GM21529 (cell line): Measurements from ENCODE around the gene HMGN2.

Experiments used
- ATAC-seq: cut with Tn5 transposase; IDR thresholded peaks from one replicate; pipeline ENCODE4 v1.9.1; 2021; ENCODE audit not compliant: unreplicated experiment

The HMGN2 gene

GRCh38 chr1:26472320-26472900 is at the start of gene HMGN2:
TSS of gene HMGN2 (plus strand) at chr1:26472440. CDS start at chr1:26472613, 173 bp downstream.
- peak; percentile 45 for ATAC-seq

DNA sequence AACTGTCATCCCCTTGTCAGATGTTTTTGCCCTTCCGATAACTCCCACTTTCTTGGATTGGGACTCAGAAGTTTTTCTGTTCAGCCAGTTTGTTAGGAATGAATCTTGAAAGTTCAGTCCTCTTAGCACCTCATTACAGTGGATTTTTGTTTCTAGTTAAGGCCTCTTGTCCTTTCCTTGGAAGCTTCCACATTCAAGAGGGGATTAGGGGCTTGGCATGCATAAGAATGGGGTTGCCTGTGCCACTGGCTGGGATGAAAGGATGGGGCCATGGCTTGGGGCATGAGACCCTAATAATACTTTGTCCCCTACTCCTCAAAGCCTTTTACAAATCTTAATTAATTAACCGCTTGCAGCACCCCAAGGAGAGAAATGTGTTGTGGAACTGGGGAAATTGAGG is 42.5 kb upstream of the HMGN2 start:
- ATAC-seq = no peak

GRCh38 chr1:26431979-26432695 is 40.1 kb upstream of the HMGN2 start, which contains the start of gene DHDDS:
TSS of gene DHDDS (plus strand) at chr1:26432321. CDS start at chr1:26432946, 625 bp downstream.
- peak; percentile 93 for ATAC-seq

DNA sequence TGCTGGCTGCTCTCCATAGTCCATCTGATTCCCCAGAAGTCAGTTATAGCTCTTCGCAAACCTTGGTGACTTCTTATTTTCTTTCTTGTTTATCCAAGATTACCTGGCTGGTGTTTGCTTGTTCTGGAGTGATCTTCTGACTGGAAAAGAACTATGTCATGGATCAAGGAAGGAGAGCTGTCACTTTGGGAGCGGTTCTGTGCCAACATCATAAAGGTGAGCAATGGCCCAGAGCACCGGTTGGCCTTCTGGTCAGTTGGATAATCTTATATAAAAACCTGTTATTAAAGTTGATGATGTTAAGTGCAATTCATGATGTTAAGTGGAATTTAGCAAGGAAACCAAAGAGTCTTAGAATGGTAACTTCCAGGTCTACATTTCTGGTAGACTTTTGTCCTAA is 39.4 kb upstream of the HMGN2 start:
- no peak for ATAC-seq

DNA sequence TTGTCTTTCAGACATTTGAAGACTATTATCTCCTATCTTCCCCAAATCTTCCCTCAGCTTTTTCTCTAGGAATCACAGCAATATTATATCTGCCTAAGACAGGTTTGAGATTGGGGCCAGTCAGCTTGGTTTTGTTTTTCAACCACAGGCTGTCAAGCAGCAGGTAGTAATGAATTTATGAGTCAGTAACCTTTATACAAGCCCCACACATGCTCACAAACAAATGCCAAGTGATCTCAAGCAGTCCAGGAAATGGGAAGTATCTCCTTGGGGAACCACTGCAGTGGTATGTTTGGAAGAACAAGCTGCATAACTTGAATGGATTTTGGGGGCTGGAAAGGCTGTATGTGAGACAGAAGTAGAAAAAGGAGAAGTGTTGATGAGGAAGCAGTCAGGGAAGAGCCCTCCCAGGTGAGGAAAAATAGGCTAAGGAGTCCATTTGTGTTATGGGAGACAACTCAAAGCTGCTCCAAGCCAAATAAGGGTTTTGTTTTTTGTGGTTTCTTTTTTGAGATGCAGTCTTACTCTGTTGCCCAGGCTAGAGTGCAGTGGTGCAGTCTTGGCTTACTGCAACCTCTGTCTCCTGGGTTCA is 38.0 kb upstream of the HMGN2 start:
- no peak for ATAC-seq

GRCh38 chr1:26438041-26438440 is 34.2 kb upstream of the HMGN2 start:
- ATAC-seq = no peak

GRCh38 chr1:26440259-26440658 is 32.0 kb upstream of the HMGN2 start:
- no peak for ATAC-seq

DNA sequence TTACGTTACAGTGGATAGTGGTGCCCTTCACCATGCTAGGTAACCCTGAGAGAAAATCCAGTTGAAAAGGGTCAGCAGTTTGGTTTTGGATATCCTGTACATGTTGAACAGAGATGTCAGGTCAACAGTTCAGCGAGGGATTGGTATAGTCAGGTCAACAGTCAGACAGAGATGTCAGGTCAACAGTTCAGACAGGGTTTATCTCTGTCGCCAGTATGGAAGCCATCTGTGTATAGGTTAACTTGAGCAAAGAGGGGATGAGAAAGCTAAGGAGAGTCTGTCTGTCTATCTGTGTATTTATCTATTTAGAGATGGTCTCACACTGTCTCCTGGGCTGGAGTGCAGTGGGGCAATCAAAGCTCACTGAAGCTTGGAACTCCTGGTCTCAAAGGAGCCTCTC is 22.4 kb upstream of the HMGN2 start:
- ATAC-seq = no peak

DNA sequence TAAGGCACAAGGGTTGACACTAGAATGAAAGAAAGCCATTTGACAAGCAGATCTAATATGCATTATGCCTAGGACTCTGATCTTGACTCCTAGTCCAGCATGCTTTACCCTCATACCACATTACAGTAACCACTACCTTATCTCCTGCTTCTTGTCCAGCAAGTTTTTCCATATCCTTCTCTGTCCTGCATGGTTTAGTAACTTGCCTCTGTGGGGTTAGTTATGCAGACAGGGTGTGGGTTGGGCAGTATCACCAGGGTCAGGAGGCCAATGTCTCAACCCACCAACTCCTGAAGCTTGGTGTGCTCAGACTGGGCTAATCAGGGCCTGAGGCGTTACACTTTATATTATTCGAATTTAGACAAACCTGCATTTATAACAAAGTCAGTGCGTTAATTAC is 21.3 kb upstream of the HMGN2 start:
- ATAC-seq = no peak

DNA sequence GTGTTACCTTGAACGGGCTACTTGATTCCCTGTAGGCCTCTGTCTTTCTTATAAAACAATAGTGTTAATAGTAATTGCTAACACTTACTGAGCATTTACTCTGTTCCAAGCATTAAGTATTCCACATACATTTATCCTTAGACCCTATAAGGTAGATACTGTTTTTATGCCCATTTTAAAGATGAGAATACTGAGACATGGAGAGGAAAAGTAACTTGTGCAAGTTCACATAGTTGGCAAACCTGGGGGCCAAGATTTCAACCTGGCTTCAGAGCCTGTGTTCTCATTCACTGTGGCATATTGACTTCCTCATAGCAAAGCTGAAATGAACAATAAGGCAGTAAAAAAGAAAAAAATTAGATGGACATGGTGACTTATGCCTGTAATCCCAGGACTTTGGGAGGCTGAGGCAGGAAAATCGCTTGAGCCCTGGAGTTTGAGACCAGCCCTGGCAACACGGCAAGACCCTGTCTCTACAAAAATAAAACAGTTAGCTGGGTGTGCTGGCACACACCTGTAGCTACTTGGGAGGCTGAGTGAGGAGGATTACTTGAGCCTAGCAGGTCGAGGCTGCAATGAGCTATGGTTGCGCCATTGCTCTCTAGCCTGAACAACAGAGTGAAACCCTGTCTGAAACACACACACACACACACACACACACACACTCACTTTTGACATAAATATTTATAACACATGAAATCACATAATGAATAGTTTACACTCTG is 19.6 kb upstream of the HMGN2 start:
- ATAC-seq = no peak

DNA sequence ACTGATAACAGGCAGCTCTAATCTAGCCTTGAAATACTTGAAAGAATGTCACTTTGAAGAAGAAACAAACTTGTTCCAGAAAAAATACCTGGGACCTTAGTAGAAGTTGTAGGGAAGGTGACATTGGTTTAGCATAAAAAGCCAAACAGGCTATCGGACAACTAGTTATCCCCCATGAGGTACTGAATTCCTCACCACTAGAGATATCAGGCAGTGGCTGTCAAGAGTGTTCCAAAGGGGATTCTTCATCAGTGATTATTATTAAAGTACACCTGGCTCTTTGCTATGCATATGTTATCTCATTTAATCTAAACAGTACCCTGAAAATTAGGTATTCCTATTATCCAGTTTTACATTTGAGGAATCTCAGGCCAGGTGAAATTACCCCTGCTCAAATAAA is 13.1 kb upstream of the HMGN2 start:
- no peak for ATAC-seq

DNA sequence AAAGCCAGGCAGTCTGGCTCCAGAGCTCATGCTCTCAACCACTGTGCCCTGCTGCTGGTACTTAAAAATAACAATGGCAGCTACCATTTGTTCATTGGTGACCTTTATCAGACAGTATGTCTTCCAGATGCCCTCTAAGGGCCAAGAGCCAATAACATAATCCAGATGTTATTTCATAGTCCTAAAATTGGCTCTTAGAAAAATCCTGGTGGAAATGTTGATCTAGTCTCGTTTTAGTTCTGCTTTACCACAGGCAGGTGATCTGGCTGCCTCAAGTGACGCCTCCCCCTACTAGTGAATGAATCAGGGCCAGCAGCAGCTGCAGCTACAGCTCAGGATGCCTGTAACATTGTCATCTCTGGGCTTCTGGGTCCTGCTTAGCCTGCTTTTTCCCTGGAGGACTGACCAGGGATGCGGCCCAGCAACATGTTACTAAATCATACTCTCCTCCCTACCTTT is 12.6 kb upstream of the HMGN2 start:
- ATAC-seq = no peak

- ATAC-seq = no peak
These were observed 3.3 kb upstream of the HMGN2 start for GRCh38 chr1:26468911-26469310.

GRCh38 chr1:26469558-26469957 is 2.7 kb upstream of the HMGN2 start:
- ATAC-seq = no peak

GRCh38 chr1:26470878-26471497 is 1.3 kb upstream of the HMGN2 start:
- ATAC-seq = no peak

GRCh38 chr1:26471498-26472319 is 531 bp upstream of the HMGN2 start:
- peak; percentile 8 for ATAC-seq

DNA sequence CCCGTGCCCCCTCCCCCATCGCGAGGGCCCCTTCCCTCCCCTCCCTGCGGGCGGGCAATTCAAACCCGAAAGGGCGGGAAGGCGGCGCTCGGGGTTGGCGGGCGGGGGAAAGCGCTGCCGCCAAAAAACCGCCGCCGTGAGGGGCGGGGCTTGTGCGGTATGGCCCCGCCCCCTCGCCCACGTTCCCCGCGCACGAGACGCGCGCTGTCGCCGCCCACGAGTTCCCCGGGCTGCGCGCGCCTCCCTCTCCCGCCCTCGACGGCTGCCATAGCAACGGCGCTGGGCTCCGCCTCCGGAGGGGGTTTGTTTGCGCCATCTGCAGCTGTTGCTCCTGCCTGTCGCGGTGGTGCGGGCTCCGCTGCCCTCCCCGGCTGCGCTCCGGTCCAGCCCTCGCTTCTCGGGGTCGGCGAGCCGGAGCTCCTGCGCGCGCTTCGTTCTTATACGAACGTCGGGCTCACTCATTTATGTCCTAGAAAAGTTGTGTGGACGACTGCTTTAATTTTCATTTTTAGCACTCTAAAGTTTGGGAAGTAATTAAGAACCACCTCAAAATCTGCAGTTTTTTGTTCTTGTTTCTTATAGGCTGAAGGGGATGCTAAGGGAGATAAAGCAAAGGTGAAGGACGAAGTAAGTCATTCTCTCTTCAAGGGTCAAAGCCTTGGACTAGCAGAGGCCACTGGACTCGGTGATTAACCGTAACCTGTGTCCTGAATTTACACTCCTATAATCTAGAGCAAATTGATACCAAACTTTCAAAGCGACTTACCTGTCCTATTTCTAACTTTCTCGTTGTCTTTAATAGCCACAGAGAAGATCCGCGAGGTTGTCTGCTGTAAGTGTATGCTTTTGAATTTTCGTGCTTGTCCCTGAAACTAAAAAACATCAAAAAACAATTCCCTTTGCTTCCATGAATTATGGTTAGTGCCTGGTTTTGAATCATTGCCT is 933 bp downstream of the HMGN2 start:
- peak; percentile 71 for ATAC-seq

DNA sequence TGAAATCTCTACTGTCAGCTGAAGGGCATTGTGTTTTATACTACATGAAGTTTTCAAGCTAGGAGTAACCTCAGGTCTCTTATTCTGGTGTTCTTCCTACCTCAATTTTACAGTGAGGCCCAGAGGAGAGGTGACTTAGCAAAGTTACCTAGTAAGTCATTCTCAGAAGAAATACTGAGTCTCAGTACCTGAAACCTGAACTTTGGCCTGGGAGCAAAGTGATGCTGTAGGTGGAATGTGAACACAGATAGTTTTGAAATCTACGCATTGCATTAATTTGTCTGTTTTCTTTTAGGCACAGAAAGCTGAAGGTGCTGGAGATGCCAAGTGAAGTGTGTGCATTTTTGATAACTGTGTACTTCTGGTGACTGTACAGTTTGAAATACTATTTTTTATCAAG is 2.6 kb downstream of the HMGN2 start:
- no peak for ATAC-seq

DNA sequence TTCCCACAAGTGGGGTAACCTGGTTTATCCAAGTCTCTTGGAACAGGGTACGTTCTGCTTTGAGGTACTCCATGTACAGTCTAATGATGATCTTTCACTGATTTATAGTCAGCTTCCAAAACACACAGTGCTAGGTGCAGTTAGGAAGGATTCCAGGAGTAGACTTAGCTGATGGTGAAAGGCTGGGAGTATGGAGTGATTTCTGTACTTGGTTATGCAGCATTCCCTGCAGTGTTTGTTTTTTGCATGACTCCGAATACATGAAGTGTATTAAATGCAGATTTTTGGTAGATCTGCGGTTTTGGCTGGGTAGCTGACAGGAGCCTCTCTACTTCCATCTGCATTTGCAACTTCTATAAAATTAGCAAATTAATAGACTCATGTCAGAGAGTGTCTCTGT is 3.7 kb downstream of the HMGN2 start:
- ATAC-seq = no peak
